Bronchial epithelial cell (primary cell): ENCODE data around the gene INCA1. TPM values are rescaled to one million over a fixed set of nuclear protein-coding genes. Genes with fewer than 3 reads are reported as not detected.

Source experiments
- DNase-seq: peaks from one replicate; pipeline ENCODE4 v3.0.0-alpha.2; 2010; ENCODE audit warnings: low read depth
- FAIRE-seq: peaks from 2 replicates; lab custom pipeline; 2011; peaks lifted over from hg19 to GRCh38; lab: Jason Lieb, UNC
- H3K27me3 ChIP-seq: 2 replicates; pipeline ENCODE4 v1.5.1; 2011; ENCODE audit warnings: low read length; ENCODE audit not compliant: control insufficient read depth, insufficient read depth
- H3K36me3 ChIP-seq: 2 replicates; pipeline ENCODE4 v1.5.1; 2011; ENCODE audit warnings: low read length; ENCODE audit not compliant: control insufficient read depth, insufficient read depth
- H3K4me3 ChIP-seq: 2 replicates; pipeline ENCODE4 v1.5.1; 2011; ENCODE audit warnings: mild to moderate bottlenecking, low read depth, low read length, control low read depth
- CTCF ChIP-seq: IDR thresholded peaks from 2 replicates; pipeline ENCODE4 v1.5.1; 2011; ENCODE audit warnings: mild to moderate bottlenecking, moderate library complexity, low read length, control low read depth, inconsistent platforms; ENCODE audit not compliant: insufficient read depth, severe bottlenecking
- total RNA-seq: library from RNA; depleted of rRNA; stranded (reverse); fragments of >200 nt; gene quantifications from 2 replicates; pipeline ENCODE4 v1.2.1, GENCODE V29; 2014

The INCA1 gene
- total RNA-seq, 1 donor from 2014 or later = 0.53 TPM

GRCh38 chr17:4950746-4951204, 46.5 kb downstream of the INCA1 start, which contains the start of gene ENO3:
ENO3 (plus strand) TSS chr17:4951119; CDS start chr17:4951830, 711 bp downstream.
- peak within 1 kb of the TSS; percentile 99 for H3K4me3 ChIP-seq
- no peak for DNase-seq
- H3K27me3 ChIP-seq = no peaks in the 10 kb centered on the region
- H3K36me3 ChIP-seq = peaks cover 2% of the 10 kb centered on the region
- FAIRE-seq = no peak
- no peak for TF ChIP-seq CTCF

DNA sequence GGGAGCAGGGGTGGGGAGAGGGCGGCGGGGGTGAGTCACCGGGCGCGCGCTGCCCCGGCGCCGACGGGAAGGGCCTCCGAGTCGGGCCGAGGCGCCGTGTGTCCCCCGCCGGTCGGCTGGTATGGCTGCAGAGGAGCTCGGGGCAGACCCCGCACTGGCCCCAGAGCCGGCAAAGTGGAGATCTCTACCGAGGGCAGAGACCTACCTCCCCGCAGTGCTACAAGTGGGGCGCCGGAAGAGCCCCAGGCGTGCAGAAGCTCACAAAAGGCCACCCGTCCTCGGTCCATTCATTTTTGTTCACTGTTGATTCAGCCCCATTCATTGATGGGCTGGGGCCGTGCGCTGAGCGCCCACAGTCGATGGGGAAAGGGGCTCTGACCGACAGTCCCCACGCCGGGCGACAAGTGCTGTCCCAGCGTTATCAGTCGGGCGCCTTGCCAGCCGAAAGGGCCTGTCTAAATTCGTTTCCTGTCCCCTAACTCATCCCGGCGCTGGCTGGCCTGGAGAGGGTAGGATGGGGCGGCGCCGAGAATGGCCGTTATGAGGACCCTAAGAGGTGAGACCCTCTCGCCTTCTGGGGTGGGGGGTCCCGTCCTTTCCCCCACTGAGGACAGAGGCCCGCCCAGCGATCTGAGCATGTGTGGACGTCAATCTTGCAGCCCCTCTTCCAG, 47.1 kb downstream of the INCA1 start:
- no peak for TF ChIP-seq CTCF
- FAIRE-seq = no peak

DNA sequence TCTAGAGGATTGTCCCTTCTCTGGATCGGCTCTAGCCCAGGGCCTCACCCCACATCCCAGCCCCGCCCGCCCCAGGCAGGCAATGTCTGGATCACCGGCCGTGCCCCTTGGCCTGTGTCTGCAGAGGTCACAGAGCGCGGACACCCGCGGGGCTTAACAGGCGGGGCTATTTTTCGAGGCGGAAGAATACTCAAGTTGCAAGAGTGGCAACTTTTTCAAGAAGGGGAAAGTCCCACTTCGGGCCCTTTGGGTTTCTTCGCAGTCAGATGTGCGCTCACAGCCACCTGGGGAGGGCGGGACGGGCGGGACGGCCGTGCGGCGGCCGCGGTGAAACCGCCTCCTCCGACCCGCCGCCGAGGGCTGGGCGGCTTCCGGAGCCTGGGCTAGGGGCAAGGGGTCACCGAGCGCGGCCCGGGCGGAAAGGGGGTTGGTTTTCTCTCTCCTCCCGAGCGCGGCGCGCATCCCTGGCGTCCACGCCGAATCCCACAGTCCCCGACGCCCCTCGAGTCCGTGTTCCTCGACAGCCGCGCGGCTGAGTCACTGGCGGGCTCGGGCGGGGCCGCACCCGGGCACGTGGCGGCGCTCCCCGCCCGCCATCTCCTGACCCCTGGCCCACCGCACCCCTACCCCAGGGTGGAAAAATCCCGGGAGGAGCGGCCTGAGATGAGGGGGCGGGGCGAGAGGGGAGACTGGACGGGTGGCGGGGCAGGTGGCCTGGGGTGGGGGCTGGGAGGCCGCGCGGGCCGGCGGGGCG, 47.8 kb downstream of the INCA1 start:
- DNase-seq (peak; percentile 58), FAIRE-seq (no peak)
- Histone ChIP-seq H3K36me3 (peaks cover 7% of the 10 kb centered on the region), H3K4me3 (peak overlapping the region; percentile 99), H3K27me3 (no peaks in the 10 kb centered on the region)
- TF ChIP-seq CTCF = no peak

More for the DNA sequence above, 47.1 kb downstream of the INCA1 start:
- Histone ChIP-seq H3K27me3 (no peaks in the 10 kb centered on the region), H3K4me3 (peak overlapping the region; percentile 99), H3K36me3 (peaks cover 2% of the 10 kb centered on the region)
- no peak for DNase-seq

- peak; percentile 76 for DNase-seq
- Histone ChIP-seq H3K4me3 (peak overlapping the region; percentile 99), H3K27me3 (no peaks in the 10 kb centered on the region), H3K36me3 (peaks cover 8% of the 10 kb centered on the region)
- TF ChIP-seq CTCF = no peak
- FAIRE-seq = no peak
Measured at GRCh38 chr17:4948931-4949320, 48.4 kb downstream of the INCA1 start.

DNA sequence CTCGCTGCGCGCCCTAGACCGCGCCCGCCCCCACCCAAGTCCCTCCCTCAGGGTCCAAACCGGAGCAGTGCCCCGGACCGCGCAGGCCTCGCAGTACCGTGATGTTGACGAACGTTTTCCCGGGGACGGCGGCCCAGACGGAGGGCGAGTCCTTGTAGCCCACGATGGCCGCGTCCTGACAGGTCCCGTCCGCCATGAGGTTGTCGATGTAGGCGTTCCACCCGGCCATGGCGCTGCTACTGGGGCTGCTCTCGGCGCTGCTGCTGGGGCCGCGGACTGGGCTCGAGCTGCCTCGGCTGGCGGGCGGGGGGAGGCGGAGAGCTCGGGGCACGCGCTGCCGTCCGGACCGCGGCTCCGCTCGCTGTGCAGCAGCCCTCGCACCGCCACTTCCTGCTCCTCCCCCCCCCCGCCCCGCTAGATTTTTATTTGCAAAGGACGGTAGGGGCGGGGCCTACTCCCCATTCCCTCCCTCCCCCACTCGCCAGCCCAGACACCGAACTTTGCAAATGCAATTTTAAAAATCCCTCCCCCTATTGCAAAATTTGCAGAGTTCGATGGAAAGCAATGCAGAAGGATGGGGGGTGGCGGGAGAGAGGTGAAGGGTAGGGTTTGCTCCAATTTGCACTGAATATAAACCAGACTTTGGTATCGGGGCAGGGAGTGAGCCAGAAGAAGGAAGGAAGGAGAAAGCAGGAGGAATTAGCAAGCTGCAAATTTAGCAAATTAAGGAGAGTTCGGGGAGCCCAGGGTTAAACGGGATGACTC, 49.0 kb downstream of the INCA1 start, which contains the start of gene PFN1:
TSS of gene PFN1 (minus strand) at position 365 of the 765 bp plus-strand sequence. CDS start at position 229, 136 bp downstream.
- Histone ChIP-seq H3K27me3 (no peaks in the 10 kb centered on the region), H3K36me3 (peaks cover 11% of the 10 kb centered on the region), H3K4me3 (peak within 1 kb of the TSS; percentile 99)
- no peak for TF ChIP-seq CTCF
- DNase-seq = peak; percentile 85
- no peak for FAIRE-seq
